Cardiac fibroblast (primary cell): ENCODE measurements around the gene PPM1H.
A peak's percentile ranks its signal among the peaks of the same experiment; 100 is the strongest.
"Not testable (repeated sequence)": the region's sequence is repeated elsewhere in the genome, so short reads cannot be mapped to it uniquely, and the experiment has no call there.

ENCODE experiments used
- DNase-seq, 2 donors: peaks; one replicate each; pipeline versions ENCODE4 v3.0.0 to v3.0.0-alpha.2; 2010; ENCODE audit warnings: low read depth in 2 of 2
- H3K4me3 ChIP-seq, 2 donors: replicated peaks in 1 of 2; 1 replicate in 1 of 2; 2 replicates in 1 of 2; pipeline ENCODE4 v1.5.1; 2011; ENCODE audit warnings: low read depth in 2 of 2, low read length in 2 of 2, mild to moderate bottlenecking in 2 of 2, moderate library complexity in 1 of 2
- TF ChIP-seq, protein P1 (sequence below): IDR thresholded peaks from one replicate; pipeline ENCODE4 v1.5.1; 2011; ENCODE audit warnings: low read depth, mild to moderate bottlenecking, low read length, inconsistent platforms

PPM1H gene

DNA sequence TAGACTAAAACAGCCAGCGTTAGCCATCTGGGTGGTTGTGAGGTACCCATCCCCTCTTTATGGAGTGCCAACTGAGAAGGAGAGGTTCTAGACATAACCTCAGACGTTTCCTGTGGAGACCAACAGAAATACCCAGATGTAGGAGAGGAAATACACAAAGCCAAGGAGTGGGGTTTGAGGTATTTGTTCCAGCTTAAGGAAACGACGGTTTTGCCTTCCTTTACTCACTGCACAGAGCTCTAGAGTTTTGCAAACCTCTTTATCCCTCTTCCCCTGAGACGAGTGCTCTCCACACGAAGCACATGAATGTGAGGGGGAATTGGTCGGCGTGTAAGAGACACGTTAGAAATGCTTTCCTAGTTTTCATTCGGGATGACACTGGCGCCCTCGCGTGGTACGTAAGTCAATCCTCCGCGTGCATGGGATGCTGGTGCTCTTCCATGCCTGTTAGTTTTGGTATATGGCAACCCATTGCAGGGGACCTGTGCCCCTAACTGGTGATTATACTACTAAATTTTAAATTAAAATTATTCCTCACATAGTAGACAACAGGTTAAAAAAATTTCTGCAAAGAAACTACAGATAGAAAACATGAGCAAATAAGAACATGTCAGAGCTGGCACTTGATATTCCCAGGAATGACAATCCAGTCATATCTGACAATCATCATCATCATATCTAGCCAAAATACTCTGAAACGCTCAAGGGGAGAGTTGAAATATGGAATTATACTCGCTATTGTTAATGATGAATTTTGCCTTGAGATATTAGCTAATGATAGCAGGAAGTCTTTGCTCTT lies 121.7 kb downstream of the PPM1H start:
- peak; percentile 83 to 85 for DNase-seq
- no peak overlapping the region for H3K4me3 ChIP-seq
- TF ChIP-seq, protein P1, sequence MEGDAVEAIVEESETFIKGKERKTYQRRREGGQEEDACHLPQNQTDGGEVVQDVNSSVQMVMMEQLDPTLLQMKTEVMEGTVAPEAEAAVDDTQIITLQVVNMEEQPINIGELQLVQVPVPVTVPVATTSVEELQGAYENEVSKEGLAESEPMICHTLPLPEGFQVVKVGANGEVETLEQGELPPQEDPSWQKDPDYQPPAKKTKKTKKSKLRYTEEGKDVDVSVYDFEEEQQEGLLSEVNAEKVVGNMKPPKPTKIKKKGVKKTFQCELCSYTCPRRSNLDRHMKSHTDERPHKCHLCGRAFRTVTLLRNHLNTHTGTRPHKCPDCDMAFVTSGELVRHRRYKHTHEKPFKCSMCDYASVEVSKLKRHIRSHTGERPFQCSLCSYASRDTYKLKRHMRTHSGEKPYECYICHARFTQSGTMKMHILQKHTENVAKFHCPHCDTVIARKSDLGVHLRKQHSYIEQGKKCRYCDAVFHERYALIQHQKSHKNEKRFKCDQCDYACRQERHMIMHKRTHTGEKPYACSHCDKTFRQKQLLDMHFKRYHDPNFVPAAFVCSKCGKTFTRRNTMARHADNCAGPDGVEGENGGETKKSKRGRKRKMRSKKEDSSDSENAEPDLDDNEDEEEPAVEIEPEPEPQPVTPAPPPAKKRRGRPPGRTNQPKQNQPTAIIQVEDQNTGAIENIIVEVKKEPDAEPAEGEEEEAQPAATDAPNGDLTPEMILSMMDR: peak; percentile 73

DNA sequence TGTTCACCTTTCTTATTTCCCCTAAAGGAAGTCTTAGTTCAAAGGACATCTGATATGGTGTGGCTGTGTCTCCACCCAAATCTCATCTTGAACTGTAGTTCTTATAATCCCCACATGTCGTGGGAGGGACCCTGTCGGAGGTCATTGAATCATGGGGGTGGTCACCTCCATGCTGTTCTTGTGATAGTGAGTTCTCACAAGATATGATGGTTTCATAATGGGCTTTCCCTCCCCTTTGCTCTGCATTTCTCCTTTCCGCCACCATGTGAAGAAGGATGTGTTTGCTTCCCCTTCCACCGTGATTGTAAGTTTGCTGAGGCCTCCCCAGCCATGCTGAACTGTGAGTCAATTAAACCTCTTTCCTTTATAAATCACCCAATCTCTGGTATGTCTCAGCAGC lies 123.5 kb downstream of the PPM1H start:
- not testable (repeated sequence) for DNase-seq

DNA sequence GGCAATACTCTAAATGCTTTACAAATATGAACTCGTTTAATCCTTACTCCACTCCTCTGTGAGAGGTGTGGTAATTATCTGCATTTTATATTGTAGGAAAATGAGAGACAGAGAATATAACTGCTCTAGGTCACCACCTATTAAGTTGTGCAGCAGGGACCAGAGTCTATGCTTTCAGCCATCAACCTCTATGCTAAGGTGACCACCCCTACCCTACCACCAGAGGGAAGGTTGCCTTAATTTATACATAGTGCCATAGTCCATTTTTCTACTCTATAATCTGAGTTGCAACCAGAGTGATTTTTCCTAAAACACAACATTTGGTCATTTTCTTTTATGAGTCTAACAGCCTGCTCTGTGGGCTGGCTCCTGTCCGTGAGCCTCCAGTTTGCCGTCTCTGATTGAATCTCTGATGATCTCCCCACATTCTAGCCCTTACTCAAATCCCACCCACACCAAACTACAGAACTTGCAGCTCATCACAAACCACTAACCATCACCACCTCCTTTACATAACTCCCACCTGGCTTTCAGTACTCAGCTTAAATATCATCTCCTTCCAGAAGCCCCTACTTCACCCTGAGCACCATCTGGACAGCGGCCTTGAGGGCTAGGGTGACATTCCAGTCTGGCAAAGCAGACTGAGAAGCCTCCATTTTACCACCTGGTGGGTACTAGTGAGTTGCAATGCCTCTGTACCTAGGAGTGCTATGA lies 126.6 kb downstream of the PPM1H start:
- DNase-seq: no peak
- no peak overlapping the region for H3K4me3 ChIP-seq
- TF ChIP-seq, protein P1: no peak

More for the DNA sequence above, 123.5 kb downstream of the PPM1H start:
- not testable (repeated sequence) for H3K4me3 ChIP-seq

DNA sequence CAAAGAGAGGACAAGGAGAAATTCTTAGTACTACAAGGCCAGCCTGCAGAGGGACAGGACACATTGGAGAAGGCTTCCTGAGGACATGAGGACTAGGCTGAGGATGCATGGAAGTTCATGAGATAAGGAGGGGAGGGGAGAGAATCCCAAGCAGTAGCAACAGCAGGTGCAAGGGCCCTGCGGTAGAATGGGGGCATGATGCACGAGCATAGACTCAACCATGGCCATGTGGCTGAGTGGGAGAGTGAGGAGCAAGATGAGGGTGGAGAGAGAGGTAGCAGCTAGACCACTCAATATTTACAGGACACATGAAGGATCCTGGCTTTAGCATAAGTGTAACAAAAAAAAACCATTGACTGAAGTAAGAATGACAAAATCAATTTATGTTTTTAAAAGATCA lies 128.1 kb downstream of the PPM1H start:
- DNase-seq: no peak
- H3K4me3 ChIP-seq: no peak overlapping the region
- TF ChIP-seq, protein P1: no peak

DNA sequence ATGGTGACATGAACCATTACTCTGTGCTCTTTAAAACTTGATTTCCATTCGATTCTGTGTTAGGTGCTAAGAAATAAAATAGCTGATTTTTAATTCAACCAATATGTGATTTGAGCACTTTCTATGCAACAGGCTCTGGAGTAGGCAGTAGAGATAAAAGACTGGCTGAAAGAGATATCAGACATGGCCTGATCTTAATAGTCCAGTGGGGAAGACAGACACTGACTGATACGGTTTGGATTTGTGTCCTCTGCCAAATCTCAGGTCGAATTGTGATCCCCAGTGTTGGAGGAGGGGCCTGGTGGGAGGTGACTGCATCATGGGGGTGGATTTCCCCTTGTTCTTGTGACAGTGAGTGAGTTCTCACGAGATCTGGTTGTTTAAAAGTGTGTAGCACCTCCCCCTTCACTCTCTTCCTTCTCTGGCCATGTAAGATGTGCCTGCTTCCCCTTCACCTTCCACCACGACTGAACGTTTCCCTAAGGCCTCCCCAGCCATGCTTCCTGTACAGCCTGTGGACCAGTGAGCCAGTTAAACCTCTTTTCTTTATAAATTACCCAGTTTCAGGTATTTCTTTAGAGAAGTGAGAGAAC lies 128.6 kb downstream of the PPM1H start:
- H3K4me3 ChIP-seq: no peak overlapping the region
- DNase-seq: no peak
- TF ChIP-seq, protein P1: no peak

DNA sequence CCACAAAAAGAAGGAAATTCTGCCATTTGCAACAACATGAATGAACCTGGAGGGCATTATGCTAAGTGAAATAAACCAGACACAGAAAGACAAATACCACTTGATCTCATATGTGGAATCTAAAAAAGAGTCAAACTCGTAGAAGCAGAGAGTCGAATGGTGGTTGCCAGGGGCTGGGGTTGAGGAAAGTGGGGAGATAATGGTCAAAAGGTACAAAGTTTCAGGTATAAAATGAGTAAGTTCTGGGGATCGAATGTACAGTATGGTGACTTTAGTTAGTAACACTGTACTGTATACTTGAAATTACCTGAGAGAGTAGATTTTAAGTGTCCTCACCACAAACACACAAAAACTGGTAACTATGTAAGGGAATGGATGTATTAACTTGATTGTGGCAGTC lies 129.4 kb downstream of the PPM1H start:
- no peak for DNase-seq
- no peak overlapping the region for H3K4me3 ChIP-seq
- TF ChIP-seq, protein P1: no peak

DNA sequence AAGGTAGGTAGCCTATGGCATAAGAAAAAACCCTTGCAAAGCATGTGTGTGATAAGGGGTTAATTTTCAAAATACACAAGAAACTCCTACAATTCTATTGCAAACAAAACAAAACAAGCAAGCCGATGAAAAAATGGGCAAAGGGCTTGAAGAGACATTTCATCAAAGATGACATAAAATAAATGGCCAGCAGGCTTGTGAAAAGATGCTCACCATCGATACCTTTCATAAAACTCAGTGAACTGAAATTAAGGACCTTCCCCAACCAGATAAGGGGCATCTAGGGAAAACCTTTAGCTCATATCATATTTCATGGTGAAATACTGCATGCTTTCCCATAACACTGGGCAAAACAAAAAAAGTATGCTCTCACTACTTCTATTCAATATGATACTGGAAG lies 131.2 kb downstream of the PPM1H start:
- H3K4me3 ChIP-seq: no peak overlapping the region
- no peak for DNase-seq
- TF ChIP-seq, protein P1: no peak
